Liver (tissue), 3 donors: ENCODE results near the gene RREB1.

Source experiments
- EGR1 ChIP-seq, 2 donors: IDR thresholded peaks; 2 replicates each; pipeline ENCODE4 v1.6.1; 2016 to 2018; ENCODE audit warnings: antibody characterized with exemption in 2 of 2, low read depth in 2 of 2
- HNF4G ChIP-seq: IDR thresholded peaks from 2 replicates; pipeline ENCODE4 v1.6.1; 2016; ENCODE audit warnings: antibody characterized with exemption
- RAD21 ChIP-seq, 2 donors: IDR thresholded peaks; 2 replicates each; pipeline ENCODE4 v1.6.1; 2016; ENCODE audit warnings: antibody characterized with exemption in 2 of 2, mild to moderate bottlenecking in 2 of 2
- SP1 ChIP-seq: IDR thresholded peaks from 2 replicates; pipeline ENCODE4 v1.6.1; 2018; ENCODE audit warnings: antibody characterized with exemption, mild to moderate bottlenecking
- TF ChIP-seq, protein P1 (sequence below): IDR thresholded peaks from 2 replicates; pipeline ENCODE4 v1.6.1; 2016; ENCODE audit warnings: antibody characterized with exemption
- TF ChIP-seq, protein P2 (sequence below): fragments of 150-350 bp; IDR thresholded peaks from 2 replicates; pipeline ENCODE4 v1.5.1; 2017; ENCODE audit warnings: improper control_type of control experiment, low read depth, low read length; ENCODE audit not compliant: missing input control
- TF ChIP-seq, protein P3 (sequence below): IDR thresholded peaks from 2 replicates; pipeline ENCODE4 v1.6.1; 2016; ENCODE audit warnings: antibody characterized with exemption, mild to moderate bottlenecking
- donor health status: healthy.
- donor health status: healthy.

DNA sequence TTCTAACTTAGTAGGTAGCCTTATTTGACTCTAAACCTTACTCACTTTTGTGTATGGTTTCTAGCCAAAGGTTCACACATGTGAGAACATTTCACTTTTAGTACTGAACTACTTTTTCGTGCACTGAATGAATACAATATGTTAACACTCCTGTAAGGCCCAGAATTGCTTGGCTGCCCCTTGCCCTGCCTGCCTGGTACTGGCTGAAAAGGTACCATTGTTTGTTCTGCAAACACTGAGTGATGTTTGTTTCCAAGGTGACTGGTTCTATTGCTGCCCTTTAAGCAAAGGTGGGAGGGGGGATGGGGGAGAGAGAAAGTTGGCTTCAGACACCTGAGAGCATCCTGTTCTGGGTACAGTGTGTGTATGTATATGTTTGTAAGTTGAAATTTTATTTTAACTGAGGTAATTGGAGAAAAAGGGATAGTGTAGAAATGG is 31.2 kb downstream of the RREB1 start:
- TF ChIP-seq, protein P1, sequence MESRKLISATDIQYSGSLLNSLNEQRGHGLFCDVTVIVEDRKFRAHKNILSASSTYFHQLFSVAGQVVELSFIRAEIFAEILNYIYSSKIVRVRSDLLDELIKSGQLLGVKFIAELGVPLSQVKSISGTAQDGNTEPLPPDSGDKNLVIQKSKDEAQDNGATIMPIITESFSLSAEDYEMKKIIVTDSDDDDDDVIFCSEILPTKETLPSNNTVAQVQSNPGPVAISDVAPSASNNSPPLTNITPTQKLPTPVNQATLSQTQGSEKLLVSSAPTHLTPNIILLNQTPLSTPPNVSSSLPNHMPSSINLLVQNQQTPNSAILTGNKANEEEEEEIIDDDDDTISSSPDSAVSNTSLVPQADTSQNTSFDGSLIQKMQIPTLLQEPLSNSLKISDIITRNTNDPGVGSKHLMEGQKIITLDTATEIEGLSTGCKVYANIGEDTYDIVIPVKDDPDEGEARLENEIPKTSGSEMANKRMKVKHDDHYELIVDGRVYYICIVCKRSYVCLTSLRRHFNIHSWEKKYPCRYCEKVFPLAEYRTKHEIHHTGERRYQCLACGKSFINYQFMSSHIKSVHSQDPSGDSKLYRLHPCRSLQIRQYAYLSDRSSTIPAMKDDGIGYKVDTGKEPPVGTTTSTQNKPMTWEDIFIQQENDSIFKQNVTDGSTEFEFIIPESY: peak; percentile 39
- TF ChIP-seq, protein P2, sequence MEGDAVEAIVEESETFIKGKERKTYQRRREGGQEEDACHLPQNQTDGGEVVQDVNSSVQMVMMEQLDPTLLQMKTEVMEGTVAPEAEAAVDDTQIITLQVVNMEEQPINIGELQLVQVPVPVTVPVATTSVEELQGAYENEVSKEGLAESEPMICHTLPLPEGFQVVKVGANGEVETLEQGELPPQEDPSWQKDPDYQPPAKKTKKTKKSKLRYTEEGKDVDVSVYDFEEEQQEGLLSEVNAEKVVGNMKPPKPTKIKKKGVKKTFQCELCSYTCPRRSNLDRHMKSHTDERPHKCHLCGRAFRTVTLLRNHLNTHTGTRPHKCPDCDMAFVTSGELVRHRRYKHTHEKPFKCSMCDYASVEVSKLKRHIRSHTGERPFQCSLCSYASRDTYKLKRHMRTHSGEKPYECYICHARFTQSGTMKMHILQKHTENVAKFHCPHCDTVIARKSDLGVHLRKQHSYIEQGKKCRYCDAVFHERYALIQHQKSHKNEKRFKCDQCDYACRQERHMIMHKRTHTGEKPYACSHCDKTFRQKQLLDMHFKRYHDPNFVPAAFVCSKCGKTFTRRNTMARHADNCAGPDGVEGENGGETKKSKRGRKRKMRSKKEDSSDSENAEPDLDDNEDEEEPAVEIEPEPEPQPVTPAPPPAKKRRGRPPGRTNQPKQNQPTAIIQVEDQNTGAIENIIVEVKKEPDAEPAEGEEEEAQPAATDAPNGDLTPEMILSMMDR: no peak
- TF ChIP-seq SP1: peak; percentile 82
- peak in 1 of 2 donors; percentile 24 for TF ChIP-seq EGR1 (IDR thresholded peaks at IDR 0.05; ENCODE audit: low read depth in 2 of 2)
- peak; percentile 43 for TF ChIP-seq HNF4G
- TF ChIP-seq, protein P3, sequence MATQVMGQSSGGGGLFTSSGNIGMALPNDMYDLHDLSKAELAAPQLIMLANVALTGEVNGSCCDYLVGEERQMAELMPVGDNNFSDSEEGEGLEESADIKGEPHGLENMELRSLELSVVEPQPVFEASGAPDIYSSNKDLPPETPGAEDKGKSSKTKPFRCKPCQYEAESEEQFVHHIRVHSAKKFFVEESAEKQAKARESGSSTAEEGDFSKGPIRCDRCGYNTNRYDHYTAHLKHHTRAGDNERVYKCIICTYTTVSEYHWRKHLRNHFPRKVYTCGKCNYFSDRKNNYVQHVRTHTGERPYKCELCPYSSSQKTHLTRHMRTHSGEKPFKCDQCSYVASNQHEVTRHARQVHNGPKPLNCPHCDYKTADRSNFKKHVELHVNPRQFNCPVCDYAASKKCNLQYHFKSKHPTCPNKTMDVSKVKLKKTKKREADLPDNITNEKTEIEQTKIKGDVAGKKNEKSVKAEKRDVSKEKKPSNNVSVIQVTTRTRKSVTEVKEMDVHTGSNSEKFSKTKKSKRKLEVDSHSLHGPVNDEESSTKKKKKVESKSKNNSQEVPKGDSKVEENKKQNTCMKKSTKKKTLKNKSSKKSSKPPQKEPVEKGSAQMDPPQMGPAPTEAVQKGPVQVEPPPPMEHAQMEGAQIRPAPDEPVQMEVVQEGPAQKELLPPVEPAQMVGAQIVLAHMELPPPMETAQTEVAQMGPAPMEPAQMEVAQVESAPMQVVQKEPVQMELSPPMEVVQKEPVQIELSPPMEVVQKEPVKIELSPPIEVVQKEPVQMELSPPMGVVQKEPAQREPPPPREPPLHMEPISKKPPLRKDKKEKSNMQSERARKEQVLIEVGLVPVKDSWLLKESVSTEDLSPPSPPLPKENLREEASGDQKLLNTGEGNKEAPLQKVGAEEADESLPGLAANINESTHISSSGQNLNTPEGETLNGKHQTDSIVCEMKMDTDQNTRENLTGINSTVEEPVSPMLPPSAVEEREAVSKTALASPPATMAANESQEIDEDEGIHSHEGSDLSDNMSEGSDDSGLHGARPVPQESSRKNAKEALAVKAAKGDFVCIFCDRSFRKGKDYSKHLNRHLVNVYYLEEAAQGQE: peak; percentile 83
- TF ChIP-seq RAD21 (IDR thresholded peaks at IDR 0.05): peak; percentile 56 to 68
